GM19438 (cell line): ENCODE results near the gene CCL3.

Experiments used
- ATAC-seq: cut with Tn5 transposase; IDR thresholded peaks from one replicate; pipeline ENCODE4 v1.9.1; 2021; ENCODE audit warnings: low read depth; ENCODE audit not compliant: unreplicated experiment

CCL3 gene

GRCh38 chr17:36055921-36056520, 33.9 kb downstream of the CCL3 start:
- no peak for ATAC-seq

DNA sequence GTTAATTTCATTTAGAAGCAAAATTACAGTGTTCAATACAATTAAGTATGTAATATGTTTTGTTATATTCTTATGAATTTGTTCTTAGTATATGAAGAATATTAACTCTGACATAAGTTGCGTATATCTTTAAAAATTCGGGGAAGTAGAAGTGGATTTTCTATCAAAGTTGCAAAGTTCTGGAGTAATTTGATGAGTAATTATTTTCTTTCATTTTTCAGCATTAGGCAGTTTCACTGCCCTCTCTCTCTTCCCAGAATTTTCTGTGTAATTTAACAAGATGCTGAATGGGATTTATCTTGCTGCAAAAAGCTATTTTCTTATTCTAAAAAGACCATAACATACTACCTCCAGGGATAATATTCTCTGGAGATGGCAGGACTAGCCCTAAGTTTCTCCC, 34.8 kb downstream of the CCL3 start:
- ATAC-seq = no peak

DNA sequence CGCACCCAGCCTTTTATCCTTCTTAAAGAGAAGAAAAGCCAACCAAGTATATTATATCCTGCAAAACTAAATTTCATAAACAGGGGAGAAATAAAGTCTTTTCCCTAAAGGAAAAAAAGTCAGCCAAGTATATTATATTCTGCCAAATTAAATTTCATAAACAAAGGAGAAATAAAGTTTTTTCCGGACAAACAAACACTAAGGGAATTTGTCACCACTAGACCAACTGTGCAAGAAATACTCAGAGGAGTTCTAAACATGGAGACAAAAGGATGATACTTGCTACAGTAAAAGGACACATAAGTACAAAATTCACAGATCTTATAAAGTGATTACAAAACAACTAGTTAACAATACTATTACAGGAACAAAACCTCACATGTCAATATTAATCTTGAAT, 40.3 kb downstream of the CCL3 start:
- ATAC-seq = no peak

DNA sequence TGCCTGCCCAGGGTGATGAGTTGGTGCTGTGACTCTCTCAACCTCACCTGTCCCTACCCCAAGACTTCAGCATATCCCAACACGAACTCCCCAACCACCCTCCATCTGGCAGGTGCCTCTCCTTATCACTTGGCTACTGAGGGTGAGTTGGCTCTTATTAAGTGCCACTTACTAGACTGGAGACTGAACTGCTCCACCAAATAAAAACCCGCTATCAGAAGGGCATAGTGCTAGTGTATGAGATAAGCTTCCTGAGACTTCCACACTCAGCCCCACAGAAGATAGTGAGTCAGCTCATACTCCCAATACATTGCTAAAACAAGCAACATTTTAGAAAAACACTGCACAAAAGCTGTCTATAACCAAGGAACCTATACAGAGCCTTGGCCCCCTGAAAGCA, 41.9 kb downstream of the CCL3 start:
- ATAC-seq = no peak
